Activated T-helper 1 cell treated with Interleukin-2 at 50 U/mL for 16 hours (primary cell): ENCODE results near the gene UACA.

Experiments used
- DNase-seq: peaks from one replicate; pipeline ENCODE4 v3.0.0-alpha.2; 2020; ENCODE audit warnings: low read depth

UACA gene

GRCh38 chr15:70708839-70709238 is 54.5 kb downstream of the UACA start:
- DNase-seq = no peak

- DNase-seq = no peak
Observed at GRCh38 chr15:70707686-70708300, 55.6 kb downstream of the UACA start.

- no peak for DNase-seq
Observed at GRCh38 chr15:70704731-70705130, 58.6 kb downstream of the UACA start.

GRCh38 chr15:70704166-70704565 is 59.2 kb downstream of the UACA start:
- DNase-seq = no peak

GRCh38 chr15:70703096-70703878 is 60.1 kb downstream of the UACA start:
- no peak for DNase-seq

- no peak for DNase-seq
Observed at GRCh38 chr15:70702584-70702983, 60.8 kb downstream of the UACA start.

GRCh38 chr15:70701891-70702568 is 61.3 kb downstream of the UACA start:
- DNase-seq = no peak

- no peak for DNase-seq
Observed at GRCh38 chr15:70701171-70701570, 62.2 kb downstream of the UACA start.

- no peak for DNase-seq
Observed at GRCh38 chr15:70699890-70700289, 63.5 kb downstream of the UACA start.

- DNase-seq = no peak
Observed at GRCh38 chr15:70698836-70699390, 64.4 kb downstream of the UACA start.

- no peak for DNase-seq
Observed at GRCh38 chr15:70698426-70698825, 64.9 kb downstream of the UACA start.

GRCh38 chr15:70690491-70691276 is 72.7 kb downstream of the UACA start:
- no peak for DNase-seq

GRCh38 chr15:70690021-70690420 is 73.3 kb downstream of the UACA start:
- DNase-seq = no peak

GRCh38 chr15:70687482-70687881 is 75.9 kb downstream of the UACA start:
- DNase-seq = no peak

- DNase-seq = no peak
Observed at GRCh38 chr15:70680817-70681216, 82.5 kb downstream of the UACA start.

GRCh38 chr15:70679919-70680231 is 83.5 kb downstream of the UACA start:
- no peak for DNase-seq

- no peak for DNase-seq
Observed at GRCh38 chr15:70672081-70672480, 91.3 kb downstream of the UACA start.

- DNase-seq = no peak
Observed at GRCh38 chr15:70670680-70671079, 92.7 kb downstream of the UACA start.

- no peak for DNase-seq
Observed at GRCh38 chr15:70669966-70670658, 93.2 kb downstream of the UACA start.

- DNase-seq = no peak
Observed at GRCh38 chr15:70669006-70669602, 94.3 kb downstream of the UACA start.

GRCh38 chr15:70665599-70665998 is 97.8 kb downstream of the UACA start:
- DNase-seq = no peak
